NB4 (cell line): ENCODE data around the gene SFXN5.

ENCODE experiments used
- POLR2A ChIP-seq: IDR thresholded peaks from 2 replicates; pipeline ENCODE4 v1.6.1; 2011; ENCODE audit warnings: mild to moderate bottlenecking; ENCODE audit not compliant: insufficient read length; ENCODE audit errors: extremely low read depth
- TF ChIP-seq, protein P1 (sequence below): IDR thresholded peaks from one replicate; pipeline ENCODE4 v1.5.1; 2012; ENCODE audit warnings: low read depth, low read length
- TF ChIP-seq, protein P2 (sequence below): IDR thresholded peaks from 2 replicates; pipeline ENCODE4 v1.6.1; 2011; ENCODE audit warnings: low read depth, low read length

DNA sequence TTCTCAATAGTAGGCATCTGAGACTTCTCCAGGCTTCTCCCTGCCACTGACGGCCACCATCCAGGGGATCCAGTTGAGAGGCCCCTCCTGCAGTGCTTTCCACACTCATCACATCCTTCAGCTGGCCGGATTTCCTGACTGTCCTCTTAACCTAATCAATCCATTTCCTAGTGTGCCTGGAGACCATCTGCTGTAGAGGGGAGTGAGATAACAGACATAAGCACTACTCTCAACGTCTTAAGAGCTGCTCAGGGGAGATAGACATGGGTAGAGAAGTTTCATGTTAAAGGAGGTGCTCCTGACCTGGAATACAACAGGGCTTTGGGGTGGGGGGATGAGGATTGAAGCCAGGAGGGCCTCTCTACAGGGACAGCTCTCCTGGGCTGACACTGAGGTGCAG is 170.1 kb downstream of the SFXN5 start:
- TF ChIP-seq, protein P1, sequence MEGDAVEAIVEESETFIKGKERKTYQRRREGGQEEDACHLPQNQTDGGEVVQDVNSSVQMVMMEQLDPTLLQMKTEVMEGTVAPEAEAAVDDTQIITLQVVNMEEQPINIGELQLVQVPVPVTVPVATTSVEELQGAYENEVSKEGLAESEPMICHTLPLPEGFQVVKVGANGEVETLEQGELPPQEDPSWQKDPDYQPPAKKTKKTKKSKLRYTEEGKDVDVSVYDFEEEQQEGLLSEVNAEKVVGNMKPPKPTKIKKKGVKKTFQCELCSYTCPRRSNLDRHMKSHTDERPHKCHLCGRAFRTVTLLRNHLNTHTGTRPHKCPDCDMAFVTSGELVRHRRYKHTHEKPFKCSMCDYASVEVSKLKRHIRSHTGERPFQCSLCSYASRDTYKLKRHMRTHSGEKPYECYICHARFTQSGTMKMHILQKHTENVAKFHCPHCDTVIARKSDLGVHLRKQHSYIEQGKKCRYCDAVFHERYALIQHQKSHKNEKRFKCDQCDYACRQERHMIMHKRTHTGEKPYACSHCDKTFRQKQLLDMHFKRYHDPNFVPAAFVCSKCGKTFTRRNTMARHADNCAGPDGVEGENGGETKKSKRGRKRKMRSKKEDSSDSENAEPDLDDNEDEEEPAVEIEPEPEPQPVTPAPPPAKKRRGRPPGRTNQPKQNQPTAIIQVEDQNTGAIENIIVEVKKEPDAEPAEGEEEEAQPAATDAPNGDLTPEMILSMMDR: no peak
- TF ChIP-seq POLR2A: no peak
- TF ChIP-seq, protein P2, sequence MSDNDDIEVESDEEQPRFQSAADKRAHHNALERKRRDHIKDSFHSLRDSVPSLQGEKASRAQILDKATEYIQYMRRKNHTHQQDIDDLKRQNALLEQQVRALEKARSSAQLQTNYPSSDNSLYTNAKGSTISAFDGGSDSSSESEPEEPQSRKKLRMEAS: no peak
